Middle frontal gyrus (tissue), 1 donor: ENCODE results near the gene RAPGEF2.
A peak's percentile ranks its signal among the peaks of the same experiment; 100 is the strongest.
"Not testable (repeated sequence)": the region's sequence is repeated elsewhere in the genome, so short reads cannot be mapped to it uniquely, and the experiment has no call there.

Source experiments
- DNase-seq: peaks from one replicate; pipeline ENCODE4 v3.0.0-alpha.2; 2015; ENCODE audit warnings: low spot score; ENCODE audit errors: extremely low spot score

The RAPGEF2 gene

GRCh38 chr4:159160242-159160641, 57.4 kb downstream of the RAPGEF2 start:
- DNase-seq, result no peak

GRCh38 chr4:159161436-159161835, 58.6 kb downstream of the RAPGEF2 start:
- DNase-seq, result not testable (repeated sequence)

DNA sequence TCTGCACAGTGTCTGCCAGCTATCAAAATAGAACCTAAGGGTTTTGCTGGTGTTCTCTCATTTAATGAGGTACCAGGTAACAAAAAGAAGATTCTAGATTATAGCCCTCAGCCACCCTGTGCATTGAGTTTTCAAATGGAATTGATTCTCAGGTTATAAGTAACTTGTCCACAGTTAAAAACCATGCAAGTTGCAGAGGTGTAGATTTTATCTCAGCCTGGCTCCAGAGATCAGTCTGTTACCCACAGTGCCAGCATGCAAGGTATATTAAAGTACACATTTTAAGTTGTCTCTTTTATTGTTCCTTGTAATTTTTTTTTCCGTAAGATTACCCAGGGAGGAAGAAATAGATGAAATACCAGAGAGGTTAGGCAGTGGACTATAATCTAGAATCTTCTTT, 59.7 kb downstream of the RAPGEF2 start:
- DNase-seq, result no peak

DNA sequence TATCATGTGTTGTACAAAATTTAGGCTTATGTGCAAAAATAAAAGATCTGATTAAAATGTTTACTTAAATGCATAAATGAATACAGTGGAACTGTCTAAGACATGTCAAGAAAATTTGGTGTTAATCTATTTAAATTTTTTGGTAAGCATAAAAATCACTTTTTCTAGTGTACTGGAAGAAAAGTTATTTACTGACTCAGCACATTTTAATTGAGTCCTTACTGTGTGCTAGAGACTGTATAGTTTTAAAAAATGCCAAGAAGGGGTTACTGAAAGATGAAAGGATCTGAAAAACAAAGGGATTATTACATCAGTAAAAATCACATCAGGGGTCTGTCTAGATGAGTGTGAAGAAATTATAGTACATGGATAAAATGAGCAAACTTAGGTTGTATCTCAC, 60.6 kb downstream of the RAPGEF2 start:
- DNase-seq, result no peak

GRCh38 chr4:159169404-159170302, 66.8 kb downstream of the RAPGEF2 start:
- DNase-seq, result no peak

GRCh38 chr4:159171287-159171686, 68.4 kb downstream of the RAPGEF2 start:
- DNase-seq, result no peak

GRCh38 chr4:159173886-159174285, 71.0 kb downstream of the RAPGEF2 start:
- no peak for DNase-seq

GRCh38 chr4:159174645-159175084, 71.8 kb downstream of the RAPGEF2 start:
- no peak for DNase-seq

DNA sequence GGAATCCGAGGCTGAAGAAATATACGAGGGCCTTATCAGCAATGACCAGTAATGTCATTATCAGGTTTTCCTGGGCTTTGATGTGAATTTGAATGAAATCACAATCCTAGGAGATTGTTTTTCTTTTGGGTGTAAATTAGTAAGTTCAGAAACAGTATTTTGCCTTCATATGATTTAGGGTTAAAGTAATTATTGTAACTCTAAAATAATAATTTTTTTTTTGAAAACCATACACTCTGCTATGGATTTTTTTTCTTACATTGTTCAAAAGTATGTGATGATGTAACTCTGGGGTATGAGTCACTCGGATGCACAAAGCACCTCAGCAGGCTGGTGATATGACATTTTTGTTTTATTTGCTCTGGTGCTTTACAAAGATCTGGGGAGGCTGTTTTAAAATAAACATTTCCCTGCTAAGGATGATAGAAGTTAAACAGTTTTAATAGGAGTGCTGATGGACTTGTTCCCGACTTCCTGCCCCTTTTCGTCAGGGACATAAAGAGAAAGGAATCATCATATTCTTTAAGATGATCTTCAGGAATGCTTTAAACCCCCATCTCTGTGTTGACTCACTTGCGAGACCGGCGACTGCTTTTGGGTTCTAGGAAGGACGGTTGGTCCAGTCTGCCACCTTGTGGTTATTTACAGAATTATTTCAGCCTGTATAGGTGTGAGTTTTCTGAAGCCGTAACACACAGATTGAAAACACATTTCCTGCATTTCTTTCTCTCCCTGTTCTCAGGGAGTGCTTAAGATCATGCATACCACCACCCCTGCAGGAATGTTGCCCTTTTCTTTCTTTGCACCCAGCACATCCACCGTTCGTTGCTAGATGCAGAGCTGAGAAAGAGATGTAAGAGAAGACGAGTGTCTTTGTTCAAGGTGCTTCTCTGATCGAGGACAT, 72.5 kb downstream of the RAPGEF2 start:
- peak; percentile 64 for DNase-seq

- DNase-seq, result no peak
Measured at GRCh38 chr4:159175989-159176375, 73.1 kb downstream of the RAPGEF2 start.

GRCh38 chr4:159177265-159178150, 74.6 kb downstream of the RAPGEF2 start:
- no peak for DNase-seq

DNA sequence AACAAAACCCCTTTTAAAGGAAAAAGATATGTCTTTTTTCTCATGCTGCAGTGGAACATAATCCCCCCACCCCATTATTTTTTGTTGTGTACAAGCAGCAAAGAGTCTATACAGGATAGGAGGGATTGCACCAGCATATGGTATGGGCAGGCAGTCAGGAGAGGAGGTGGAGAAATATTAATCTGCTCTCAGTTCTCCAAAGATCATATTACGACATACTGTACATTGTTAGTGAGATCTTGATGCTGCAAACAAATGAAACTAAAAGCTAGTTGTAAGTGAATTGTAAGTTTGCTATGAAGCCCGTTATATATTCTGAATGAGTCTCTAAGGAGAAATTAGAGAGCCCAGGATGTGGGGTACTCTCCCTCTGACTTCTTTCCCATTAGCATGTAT, 75.3 kb downstream of the RAPGEF2 start:
- DNase-seq, result no peak

GRCh38 chr4:159178979-159179969, 76.4 kb downstream of the RAPGEF2 start:
- DNase-seq, result no peak

- DNase-seq, result not testable (repeated sequence)
Measured at GRCh38 chr4:159183885-159184605, 81.2 kb downstream of the RAPGEF2 start.

DNA sequence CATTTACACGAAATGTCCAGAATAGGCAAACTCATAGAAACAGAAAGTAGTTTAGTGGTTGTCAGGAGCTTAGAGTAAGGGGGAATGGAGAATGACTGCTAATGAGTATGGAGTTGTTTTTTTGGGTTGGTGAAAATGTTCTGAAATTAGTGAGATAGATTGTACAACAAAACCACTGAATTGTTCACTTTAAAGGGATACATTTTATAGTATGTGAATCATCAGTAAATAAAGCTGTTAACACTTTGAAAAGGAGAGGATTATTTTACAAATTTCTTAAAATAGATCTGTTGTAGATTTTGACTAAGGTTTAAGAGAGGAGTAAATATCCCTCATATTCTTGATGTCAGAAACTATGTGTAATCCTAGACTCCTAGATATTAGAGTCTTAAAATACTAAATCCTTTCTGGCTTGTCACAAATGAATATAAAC, 82.7 kb downstream of the RAPGEF2 start:
- DNase-seq, result no peak

DNA sequence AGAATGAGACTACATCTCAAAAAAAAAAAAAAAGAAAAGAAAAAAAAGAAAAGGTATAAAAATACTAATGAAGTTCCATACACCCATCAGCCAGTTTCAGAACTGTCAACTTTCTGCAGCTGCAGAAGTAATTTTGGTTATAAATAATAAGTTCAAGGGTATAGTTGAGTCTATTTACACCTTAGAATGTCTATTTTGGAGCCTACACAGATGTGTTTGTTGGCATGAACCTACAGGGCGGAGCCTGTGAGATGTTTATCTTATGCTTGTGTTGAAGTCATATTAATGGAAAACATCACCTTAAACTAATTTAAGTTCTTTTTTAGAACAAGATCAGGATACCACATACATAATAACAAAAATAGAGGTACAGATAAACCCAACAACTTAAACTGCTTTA, 85.8 kb downstream of the RAPGEF2 start:
- DNase-seq, result no peak

DNA sequence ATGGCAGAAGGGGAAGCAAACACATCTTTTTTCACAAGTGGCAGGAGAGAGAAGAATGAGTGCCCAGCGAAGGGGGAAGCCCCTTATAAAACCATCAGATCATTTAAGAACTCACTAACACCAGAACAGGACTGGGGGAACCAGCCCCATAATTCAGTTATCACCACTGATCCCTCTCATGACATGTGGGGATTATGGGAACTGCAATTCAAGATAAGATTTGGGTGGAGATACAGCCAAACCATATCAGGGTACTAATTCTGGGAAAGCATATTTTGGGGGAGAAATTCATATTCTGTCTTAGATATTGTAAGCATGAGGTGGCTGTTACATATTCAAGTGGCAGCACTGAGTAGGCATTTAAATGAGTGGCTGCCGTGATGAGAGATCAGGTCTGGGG, 87.8 kb downstream of the RAPGEF2 start:
- DNase-seq, result no peak

GRCh38 chr4:159191989-159192388, 89.1 kb downstream of the RAPGEF2 start:
- DNase-seq, result no peak

DNA sequence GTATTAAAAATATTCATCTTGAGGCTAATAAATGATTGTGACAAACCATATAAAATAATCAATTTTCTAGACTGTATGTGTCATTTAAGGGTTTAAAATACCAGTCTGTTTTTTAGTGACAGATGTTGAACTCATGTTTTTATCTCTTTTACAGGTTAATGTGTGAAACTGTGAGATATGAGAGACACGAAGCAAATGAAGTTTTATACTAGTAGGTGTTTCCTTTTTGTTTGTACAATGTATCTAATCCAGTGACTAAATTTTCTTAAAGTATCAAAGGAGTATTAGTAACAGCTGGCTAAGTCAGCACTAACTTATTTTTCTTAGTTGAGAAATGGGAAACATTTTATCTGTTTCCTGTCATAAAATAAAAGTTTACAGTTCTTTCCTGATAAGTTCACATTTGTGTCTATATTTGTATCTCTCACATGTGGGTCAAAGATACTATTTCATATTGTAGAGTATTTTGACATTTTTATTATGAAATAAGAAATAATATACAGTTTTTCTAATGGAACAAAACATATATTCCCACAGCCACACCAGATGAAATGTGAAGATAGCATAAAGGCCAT, 90.3 kb downstream of the RAPGEF2 start:
- DNase-seq, result no peak
